Measurements from ENCODE around the gene TMEM168. TPM values are rescaled to one million over a fixed set of nuclear protein-coding genes. Genes with fewer than 3 reads are reported as not detected.

Gene TMEM168
- total RNA-seq, 1 experiment from 2014 or later = 6.5 TPM

- no peak for DNase-seq (ENCODE audit: low read depth)
These were observed 68.8 kb downstream of the TMEM168 start for GRCh38 chr7:112721366-112721765.

GRCh38 chr7:112715525-112715924 lies 74.7 kb downstream of the TMEM168 start:
- DNase-seq (ENCODE audit: low read depth) = no peak

- DNase-seq (ENCODE audit: low read depth) = no peak
These were observed 75.3 kb downstream of the TMEM168 start for GRCh38 chr7:112714917-112715316.
